Astrocyte of the spinal cord (primary cell): ENCODE data around the gene ADAMTSL1.

Experiments
- DNase-seq: peaks from one replicate; pipeline ENCODE4 v3.0.0; 2011; ENCODE audit warnings: low read depth, low spot score
- H3K4me3 ChIP-seq: 2 replicates; pipeline ENCODE4 v1.5.1; 2011; ENCODE audit warnings: low read depth, mild to moderate bottlenecking, low read length, moderate library complexity
- CTCF ChIP-seq: IDR thresholded peaks from 2 replicates; pipeline ENCODE4 v1.5.1; 2012; ENCODE audit warnings: low read depth, mild to moderate bottlenecking, low read length, inconsistent platforms
- in situ Hi-C: cut with HindIII; loops from 2 replicates; pipeline ENCODE4 v1.10.0; 2017; ENCODE audit warnings: low sequenced_read_pairs

Gene ADAMTSL1

DNA sequence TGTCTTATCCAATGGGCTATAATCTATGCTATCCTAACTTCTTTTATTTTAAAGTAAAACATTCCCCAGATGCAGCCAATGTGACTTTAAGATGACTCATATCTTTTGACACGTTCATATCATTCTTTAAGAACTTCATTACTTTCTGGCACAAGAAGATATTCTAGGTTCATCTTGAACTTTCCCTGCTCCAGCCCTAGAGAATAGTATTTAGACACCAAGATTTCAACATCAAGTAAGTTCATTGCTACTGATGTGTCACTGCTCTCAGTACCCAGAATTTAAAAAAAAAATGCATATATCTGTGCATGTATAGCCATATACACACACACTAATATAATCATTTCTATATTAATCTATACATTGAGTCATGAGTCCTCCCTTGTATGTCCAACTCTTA is 383.8 kb downstream of the ADAMTSL1 start:
- no peak for TF ChIP-seq CTCF
- in situ Hi-C loops, result no loop called here
- peak; percentile 59 for DNase-seq
- no peak overlapping the region for H3K4me3 ChIP-seq

- H3K4me3 ChIP-seq, result no peak overlapping the region
- TF ChIP-seq CTCF, result peak; percentile 21
- in situ Hi-C loops, result no loop called here
- peak; percentile 68 for DNase-seq
These were observed 387.9 kb downstream of the ADAMTSL1 start for GRCh38 chr9:18861609-18862544.

GRCh38 chr9:18863791-18864190 is 389.8 kb downstream of the ADAMTSL1 start:
- in situ Hi-C loops, result no loop called here
- no peak for DNase-seq
- no peak for TF ChIP-seq CTCF
- H3K4me3 ChIP-seq, result no peak overlapping the region

- H3K4me3 ChIP-seq, result no peak overlapping the region
- in situ Hi-C loops, result no loop called here
- no peak for DNase-seq
- no peak for TF ChIP-seq CTCF
These were observed 390.6 kb downstream of the ADAMTSL1 start for GRCh38 chr9:18864516-18864915.

DNA sequence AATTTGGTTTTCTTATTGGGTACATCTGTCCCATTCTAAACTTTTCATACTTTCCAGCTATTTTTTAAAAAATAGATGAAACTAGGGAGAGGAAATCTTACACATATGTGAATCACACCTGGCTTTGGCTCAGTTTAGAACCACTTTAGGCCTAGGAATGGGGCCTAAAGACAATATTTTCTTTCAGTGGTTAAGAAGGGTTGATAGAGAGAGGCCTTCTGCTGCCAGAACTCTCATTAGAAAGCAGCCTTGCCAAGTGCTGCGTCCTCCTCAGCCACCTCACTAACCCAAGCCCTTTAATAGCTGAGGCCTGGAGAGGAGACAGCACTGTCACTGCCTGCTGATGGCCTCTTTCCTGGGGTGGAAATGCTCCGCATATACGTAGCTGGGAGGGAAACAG is 391.6 kb downstream of the ADAMTSL1 start:
- no peak for TF ChIP-seq CTCF
- DNase-seq, result peak; percentile 66
- in situ Hi-C loops, result no loop called here

GRCh38 chr9:18866121-18866831 is 392.3 kb downstream of the ADAMTSL1 start:
- in situ Hi-C loops, result no loop called here
- DNase-seq, result no peak
- no peak for TF ChIP-seq CTCF
- no peak overlapping the region for H3K4me3 ChIP-seq

More for the DNA sequence above, 391.6 kb downstream of the ADAMTSL1 start:
- no peak overlapping the region for H3K4me3 ChIP-seq
